T-helper 2 cell (primary cell): ENCODE data around the gene YKT6.
"Not testable (repeated sequence)": the region's sequence is repeated elsewhere in the genome, so short reads cannot be mapped to it uniquely, and the experiment has no call there.

ENCODE experiments used
- DNase-seq, 5 experiments: peaks; one replicate each; pipeline versions ENCODE4 v3.0.0 to v3.0.0-alpha.2; 2012 to 2022

The YKT6 gene

GRCh38 chr7:44172803-44173424 is 27.9 kb upstream of the YKT6 start:
- no peak for DNase-seq

DNA sequence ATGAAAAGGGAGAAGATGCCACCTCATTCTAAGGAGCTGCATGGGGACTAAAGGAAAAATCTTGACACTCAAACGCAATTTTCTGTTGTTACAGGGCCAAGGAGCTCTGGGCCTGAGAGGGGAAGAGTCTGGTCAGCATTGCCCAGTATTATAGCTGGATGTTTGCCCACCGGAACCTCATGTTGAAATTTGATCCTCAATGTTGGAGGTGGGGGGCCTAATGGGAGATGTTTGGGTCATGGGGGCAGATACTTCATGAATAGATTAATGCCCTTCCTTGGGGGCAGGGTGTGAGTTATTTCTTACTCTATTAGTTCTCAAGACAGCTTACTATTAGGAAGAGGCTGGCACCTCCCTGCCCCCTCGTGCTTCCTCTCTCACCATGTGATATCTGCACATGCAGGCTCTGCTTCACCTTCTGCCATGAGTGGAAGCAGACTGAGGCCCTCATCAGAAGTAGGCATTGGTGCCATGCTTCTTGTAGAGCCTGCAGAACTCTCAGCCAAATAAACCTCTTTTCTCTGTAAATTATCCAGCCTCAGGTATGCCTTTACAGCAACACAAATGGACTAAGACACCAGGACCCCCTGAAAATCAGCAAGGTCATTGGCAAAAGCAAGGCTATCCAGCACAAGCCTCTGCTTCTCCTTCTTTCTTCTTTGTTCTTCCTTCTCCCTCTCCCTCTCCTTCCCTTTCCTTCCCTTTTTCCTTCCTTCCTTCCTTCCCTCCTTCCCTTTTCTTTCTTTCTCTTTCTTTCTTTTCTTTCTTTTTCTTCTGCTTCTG is 26.7 kb upstream of the YKT6 start:
- DNase-seq, result no peak

DNA sequence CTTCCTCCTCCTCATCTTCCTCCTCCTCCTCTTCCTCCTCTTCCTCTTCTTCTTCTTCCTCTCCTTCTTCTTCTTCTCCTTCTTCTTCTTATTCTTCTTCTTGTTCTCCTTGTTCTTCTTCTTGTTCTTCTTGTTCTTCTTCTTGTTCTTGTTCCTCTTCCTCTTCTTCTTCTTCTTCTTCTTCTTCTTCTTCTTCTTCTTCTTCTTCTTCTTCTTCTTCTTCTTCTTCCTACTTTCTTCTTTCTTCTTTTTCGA is 26.2 kb upstream of the YKT6 start:
- DNase-seq, result not testable (repeated sequence)

GRCh38 chr7:44175730-44176129 is 25.0 kb upstream of the YKT6 start:
- DNase-seq, result no peak

DNA sequence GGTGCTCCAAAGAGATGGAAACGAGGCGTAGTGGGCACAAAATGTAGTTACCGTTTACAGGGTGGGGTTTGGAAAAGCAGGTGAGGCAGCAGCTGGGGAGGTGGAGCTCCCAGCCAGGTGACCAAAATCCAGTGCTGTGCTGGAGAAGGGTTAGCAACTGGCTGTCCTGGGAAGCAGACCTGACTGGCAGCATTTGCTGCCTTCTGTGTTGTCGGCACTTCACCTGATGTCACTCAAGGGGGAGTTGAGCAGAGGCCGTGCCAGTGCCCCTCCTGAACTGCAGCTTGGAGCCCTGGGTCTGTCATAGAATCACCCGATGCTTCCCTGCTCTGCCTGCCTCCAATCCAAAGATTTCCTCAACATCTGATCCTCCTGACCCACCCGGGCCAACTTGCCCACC is 24.3 kb upstream of the YKT6 start:
- no peak for DNase-seq

- DNase-seq, result no peak
Observed at GRCh38 chr7:44177570-44178131, 23.1 kb upstream of the YKT6 start.

GRCh38 chr7:44180631-44181030 is 20.1 kb upstream of the YKT6 start:
- DNase-seq, result no peak

DNA sequence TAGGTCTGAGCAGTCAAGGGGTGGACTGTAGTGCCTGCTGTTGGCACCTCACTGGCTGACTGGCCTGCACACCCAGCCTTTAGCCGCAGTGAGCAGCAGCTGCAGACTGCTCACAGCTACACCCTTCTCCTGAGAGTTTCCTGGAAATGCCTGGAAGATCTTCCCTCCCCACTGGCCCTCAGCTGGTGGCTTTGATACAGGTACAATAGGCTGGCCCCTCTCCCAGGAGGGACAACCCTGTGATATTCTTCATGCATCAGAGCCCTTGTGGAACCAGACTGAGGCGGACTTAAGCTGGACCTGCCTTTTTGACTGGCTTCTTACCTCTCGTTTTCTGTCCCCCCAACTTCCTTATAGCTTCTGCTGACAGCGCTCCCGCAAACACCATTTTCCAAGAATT is 18.0 kb upstream of the YKT6 start:
- DNase-seq, result no peak

DNA sequence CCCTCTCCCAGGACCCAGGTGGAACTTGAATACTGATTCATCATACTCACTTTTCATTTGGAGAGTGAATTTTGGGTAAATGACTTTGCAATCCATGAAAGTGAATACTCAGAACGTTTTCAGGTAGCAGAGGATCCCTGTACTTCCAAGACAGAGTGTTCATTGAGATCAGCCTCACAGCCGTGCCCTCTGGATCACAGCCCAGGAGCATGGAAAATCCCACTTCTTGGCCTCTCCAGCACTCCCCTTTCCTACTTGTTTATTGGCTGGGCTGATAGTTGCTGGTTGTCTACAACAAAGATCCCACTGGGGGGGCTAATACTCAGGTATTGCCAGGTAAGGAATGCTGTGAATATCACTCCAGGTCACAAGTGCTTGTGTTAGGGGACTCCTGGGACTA is 17.4 kb upstream of the YKT6 start:
- no peak for DNase-seq

- DNase-seq, result no peak
Observed at GRCh38 chr7:44184206-44184872, 16.4 kb upstream of the YKT6 start.

DNA sequence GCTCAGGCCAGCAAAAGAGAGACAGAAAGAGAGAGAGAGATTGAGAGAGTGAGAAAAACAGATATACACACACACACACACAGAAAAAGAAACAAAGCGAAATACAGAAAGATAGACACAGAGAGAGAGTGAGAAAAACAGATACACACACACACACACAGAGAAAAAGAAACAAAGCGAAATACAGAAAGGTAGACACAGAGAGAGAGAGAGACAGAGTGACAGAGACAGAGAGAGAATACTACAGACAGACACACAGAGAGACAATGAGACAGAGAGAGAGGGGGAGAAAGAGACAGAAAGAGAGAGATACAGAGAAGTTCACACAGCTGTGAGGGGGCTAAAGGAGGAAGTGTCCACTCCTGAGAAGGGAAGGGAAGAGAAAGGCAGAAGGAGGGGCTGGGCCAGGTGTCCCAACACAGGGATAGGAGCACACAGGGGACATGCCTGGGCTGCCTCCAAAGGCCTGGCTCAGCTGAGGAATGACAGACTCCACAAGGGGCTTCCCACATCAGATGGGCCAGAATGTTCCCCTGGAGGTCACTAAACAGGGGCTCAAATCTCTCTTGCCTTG is 15.8 kb upstream of the YKT6 start:
- DNase-seq, result no peak

DNA sequence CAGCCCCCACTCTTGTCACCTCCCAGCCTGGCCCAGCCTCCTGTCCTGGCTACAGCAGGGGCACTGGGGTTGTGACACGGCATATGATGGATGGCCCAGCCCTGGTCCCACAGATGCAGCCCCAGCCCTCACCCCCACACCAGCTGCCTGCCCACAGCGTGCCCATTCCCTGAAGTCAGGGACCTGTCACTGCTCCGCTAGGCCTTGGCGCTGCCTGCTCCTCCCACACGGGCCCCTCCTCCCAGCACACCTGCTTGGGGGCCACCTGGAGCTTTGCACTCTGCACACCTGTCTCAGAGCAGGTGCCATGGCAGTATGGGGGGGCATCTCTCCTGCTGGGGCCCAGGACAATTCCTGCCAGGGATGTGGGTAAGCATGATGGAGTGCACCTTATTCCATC is 15.0 kb upstream of the YKT6 start:
- no peak for DNase-seq

DNA sequence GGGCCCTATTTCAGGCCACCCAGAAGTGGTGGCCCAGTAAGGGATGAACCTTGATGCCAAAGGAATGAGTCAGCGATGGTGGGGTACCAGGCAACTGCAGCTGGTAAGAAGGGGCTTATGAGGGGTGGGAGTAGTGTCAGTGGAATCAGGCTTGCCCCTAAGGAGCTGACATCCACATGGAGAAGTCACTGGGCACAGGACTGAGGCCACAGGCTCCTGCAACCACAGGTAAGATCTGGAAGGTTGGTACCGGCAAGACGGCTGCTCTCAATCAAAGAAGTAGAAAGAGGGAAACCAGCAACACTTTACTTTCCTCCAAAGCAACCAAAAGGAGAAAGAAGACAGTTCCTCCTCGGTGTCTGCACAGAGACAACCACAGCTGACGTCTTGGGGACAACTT is 14.0 kb upstream of the YKT6 start:
- no peak for DNase-seq

GRCh38 chr7:44187636-44188416 is 13.0 kb upstream of the YKT6 start:
- no peak for DNase-seq

DNA sequence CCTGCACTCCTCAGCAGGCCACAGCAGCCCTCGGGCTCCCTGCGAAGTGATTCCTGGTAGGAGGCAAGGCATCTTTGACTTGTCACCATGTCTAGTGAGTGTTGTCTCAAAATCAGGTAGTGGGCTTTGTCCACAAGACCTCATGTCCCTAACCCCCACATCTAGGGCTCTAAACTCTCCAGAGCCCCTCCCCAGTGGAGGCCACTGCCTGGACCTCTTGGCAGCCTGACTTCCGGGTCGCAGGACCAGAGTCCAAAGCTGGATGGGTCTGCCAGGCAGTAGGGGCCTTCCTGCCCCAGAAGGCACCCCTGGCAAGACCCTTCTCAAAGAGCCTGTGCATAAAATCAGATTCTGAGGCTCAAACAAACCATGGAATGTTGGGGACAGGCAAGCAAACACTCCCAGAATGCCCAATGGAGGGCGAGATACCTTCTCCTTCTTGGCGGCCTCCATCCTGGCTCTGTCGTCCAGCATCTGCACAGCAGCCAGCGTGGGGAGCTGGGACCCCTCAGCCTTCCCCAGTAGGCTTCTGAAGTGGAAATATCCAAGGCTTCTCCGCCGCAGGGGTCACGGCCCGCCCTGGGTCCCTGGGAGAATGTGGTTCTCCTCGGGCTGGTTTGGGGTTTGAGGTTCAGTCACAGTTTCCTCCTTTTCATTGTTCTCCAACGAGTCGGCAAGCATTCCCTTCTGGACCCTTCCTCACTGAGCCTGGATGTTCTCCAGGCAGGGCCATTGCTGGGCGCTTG is 12.1 kb upstream of the YKT6 start:
- no peak for DNase-seq

DNA sequence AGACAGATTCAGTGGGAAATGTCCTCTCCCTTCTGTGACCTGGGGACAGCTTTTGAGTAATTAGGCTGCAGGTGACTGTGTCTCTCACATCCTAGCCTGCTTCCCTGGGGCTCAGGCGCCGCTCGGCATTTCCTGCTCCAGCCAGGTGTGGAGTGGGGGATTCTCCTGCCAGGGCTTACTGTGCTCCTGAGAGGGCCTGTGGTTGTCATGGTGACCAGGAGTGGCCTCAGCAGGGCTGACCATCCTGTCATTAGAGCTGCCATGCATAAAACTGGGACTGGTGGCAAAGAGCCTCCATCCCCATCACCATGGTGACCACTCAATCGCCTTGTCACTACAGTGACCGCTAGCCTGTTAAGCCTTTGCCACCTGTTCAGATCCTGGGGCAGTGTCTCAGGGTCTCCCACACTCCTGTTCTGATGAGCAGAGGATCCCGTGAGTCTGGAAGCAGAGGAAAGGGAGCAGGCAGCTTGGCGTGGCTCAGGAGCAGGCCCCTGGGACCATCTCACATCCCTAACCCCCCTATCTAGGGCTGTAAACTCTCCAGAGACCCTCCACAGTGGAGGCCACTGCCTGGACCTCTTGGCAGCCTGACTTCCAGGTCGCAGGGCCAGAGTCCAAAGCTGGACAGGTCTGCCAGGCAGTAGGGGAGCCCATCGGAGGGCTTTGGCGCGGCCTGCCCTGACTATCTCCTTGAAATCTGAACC is 11.3 kb upstream of the YKT6 start, which contains the start of gene GCK:
Gene GCK (minus strand): TSS at position 154 of the 707 bp plus-strand sequence. CDS start 486 bp downstream, outside the sequence.
- DNase-seq, result no peak

- DNase-seq, result no peak
Observed at GRCh38 chr7:44189993-44190872, 10.5 kb upstream of the YKT6 start.

GRCh38 chr7:44191171-44191570 is 9.6 kb upstream of the YKT6 start:
- DNase-seq, result no peak

DNA sequence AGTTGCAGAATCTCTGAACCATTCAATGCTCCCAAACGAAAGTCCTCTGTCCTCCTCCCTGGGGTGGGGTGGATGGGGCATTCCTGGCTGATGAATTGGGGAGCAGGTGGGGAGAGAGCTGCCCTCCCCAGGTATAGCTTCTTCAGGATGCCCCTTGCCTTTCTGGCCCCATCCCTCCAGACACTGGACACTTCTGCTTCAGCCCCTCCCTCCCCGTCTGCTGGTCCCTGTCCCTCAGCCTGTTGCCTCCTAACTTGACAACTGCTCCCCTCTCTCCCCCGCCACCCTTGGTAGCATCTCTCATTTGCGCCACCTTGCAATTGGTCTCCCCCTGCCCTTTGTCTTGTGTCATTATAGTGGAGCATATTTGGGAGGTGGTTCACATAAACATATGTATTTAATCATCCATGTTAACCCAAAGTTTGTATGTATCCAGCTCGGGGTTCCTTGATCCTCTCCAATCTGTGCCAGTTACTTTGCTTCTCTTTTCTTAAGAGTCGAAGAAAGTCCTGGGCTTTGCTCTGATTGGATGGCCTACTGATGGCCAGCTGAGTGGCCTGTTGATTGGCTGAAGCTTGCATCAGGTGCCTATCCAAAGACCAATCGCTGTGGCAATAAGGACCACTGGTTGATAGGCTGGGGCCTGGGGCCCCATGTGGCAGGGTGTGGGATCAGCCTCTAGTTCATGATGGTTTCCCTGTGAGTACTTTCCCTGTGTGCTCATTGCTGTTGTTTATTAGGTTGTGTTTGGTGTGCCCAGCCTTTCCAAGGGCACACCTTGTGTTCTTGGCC is 7.6 kb upstream of the YKT6 start:
- DNase-seq, result no peak
